NCI-H774 (cell line): ENCODE results near the gene C1QTNF8.

Experiments used
- DNase-seq: peaks from one replicate; lab custom pipeline; 2025; lab: John Stamatoyannopoulos, UW

Gene C1QTNF8

DNA sequence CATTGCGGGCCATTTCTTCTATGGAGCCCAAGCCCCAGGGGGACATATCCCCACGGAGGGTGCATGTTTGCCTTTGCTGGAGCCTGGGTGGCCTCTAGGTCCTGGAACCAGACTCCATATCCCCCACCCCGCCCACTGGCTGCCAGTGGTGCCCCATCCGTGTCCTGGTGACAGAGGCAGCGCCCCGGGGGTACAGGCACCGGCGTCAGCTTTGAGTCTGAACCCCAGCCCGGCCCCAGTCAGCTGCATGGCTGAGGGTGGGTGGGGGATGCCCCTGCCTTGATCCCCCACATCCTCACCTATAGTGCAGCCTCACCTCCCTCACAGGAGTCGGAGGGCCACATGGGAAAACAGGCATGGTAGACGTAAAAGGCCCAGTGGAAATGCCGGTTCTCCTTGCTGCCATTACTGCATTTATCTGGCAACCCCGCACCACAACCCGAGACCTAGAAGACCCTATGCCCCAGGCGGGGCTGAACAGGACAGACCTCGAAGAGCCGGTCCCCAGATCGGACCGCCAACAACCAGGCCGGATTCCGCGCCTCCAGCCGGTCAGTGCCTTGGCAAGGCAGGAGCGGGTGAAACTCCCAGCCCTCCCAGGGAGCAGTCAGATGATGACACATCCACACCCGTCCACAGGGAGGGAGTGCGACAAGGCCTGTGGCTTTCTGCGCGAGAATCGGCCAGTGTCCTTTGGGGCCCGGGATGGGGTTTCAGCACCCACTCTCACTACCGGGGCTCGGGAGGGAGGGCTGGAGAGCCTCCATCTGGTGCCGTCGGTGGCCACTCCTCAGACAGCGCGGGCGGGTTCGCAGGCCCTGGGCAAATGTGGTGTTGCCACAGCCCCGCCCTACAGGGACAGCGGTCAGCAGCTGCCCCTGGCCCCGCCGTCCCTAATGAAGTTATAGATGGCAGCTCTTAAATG lies 35.4 kb downstream of the C1QTNF8 start:
- no peak for DNase-seq

DNA sequence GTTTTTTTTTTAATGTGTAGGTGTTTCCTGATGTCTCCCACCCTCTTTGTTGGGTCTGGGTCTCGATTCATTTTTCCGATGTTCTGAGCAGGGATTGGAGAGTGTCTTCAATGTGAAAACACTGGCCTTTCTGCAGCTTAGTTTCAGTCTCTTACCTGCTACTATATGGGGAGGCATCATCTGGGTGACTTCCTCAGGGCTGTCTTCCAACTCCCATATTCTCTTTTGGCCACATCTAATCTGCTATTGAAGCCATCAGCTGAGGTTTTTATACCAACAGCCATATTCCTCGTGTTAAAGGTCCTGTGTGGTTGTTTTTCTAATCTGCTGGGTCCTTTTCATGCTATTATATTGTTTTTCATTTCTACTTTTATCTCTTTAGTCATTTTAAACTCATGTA lies 36.7 kb downstream of the C1QTNF8 start:
- DNase-seq: no peak

DNA sequence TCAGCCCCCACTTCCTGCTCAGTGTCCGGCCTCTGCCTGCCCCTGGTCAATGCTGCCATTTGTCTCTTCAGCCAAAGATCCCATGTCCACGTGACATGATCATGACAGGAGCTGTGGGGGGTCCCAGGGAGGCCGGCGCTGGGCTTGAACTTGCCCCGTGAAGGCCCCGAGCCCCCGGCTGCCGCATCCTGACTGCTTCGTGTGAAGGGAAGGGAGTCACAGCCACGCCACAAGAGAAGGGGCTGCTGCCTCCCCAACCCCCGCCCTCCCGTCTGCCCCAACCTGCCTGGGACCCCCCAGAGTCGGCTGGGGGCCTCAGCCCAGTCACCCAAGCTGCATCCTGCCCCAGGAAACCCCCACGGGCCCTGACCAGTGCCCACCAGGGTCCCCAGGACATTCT lies 37.8 kb downstream of the C1QTNF8 start:
- no peak for DNase-seq

DNA sequence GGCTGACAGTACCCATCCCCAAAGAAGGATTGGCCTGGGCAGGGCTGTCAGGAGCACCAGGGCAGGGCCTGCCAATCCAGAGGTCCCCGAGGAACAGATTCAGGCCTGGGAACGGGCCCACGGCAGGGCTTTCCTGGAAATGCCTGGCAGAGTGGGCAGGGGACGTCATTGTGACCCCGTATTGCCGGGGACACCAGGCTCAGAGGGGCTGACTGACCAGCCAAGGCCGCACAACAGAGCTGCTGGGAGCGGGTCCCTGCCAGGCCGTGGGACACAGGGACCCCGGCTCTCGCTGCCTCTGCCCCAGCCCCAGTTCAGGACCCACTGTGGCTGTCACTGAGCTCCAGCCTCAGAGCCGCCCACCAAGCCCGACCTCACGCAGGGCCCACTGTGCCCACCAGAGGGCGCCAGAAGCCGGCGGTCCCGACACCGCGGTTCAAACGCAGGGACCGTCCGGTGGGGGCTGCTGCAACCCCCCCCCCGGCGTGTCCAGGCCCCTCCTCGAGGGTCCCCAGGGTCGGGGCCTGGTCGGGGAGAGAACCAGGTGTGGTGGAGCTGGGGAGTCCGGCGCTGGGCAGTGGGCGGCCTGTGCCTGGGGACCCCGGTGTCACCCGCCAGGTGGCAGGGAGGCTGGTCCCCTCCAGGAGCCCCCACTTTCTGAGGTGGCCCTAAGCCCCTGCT lies 38.7 kb downstream of the C1QTNF8 start:
- DNase-seq: no peak

DNA sequence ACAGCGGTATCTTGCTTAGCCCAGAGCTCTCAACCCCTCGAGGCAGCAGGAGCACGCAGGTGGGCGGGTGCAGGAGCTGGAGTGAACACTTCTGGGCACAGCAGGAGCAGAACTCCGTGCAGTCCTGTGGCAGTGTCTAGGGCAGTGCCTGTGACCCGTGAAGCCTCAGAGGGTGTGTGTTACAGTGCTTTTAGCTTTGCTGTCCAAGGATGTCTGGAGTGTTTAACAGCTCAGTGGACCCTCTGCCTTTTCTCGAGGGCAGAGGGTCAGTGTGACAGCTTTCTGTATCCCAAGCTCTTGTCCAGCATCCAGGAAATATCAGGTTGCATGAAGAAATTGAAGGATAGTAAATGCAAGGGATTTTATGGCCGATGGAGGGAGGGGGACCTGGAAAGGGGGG lies 39.8 kb downstream of the C1QTNF8 start:
- no peak for DNase-seq

DNA sequence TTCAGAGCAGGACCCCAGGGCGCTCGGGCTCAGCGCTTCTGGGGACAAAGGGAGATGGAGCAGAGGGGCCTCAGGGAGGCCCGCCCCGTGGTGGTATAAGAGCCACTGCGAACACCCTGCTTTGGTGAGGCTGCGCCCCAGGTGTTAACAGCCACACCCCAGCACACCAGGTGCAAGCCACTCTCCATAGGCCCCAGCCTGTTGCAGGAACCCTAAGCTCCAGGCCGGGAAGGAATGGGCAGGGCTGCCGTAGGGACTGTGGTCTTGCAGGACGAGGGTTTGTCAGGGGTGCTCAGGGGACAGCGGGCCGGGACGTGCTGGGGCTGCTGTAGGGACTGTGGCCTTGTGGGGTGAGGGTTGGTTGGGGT lies 40.5 kb downstream of the C1QTNF8 start:
- no peak for DNase-seq

DNA sequence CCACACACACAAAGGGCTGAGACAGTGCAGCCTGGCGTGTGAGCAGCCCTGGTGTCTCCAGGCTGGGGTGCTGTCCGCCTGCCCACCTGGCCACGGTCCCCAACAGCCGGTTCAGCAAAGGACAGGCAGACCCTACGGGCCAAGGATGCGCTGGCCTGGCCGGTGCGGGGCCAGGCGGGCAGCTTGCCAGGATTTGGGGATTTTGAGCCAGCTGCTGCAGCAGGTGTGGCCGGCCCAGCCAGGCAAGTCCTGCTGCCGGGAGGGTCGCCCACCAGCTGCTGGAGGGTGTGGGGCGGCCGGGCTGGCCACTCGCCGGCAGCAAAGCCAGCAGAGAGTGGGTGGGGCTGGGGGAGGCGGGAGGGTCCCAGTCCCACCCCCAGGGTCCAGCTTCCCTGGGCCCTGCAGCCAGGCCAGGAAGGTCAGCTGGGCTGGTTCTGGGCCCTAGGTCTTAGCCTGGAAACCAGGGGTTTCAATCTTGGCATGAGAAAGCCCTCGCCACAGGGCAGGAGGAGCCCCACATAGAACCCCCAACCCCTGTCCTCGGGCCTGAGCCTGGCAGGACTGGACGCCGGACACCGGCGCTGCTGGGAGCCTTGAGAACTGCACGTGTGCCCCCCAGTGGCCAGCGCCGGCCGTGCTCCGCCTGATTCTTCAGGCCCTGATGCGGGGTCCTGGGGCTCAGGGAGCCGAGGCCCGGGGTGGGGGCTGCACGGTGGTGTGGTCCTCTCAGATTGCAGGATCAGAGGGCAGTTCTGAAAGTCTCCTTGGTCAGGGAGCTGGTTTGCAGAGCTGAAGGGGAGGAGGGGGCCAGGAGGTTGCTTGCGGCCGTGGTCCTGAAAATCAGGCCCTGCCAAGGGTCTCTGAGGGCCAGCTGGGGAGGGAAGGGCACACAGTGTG lies 41.1 kb downstream of the C1QTNF8 start:
- no peak for DNase-seq

DNA sequence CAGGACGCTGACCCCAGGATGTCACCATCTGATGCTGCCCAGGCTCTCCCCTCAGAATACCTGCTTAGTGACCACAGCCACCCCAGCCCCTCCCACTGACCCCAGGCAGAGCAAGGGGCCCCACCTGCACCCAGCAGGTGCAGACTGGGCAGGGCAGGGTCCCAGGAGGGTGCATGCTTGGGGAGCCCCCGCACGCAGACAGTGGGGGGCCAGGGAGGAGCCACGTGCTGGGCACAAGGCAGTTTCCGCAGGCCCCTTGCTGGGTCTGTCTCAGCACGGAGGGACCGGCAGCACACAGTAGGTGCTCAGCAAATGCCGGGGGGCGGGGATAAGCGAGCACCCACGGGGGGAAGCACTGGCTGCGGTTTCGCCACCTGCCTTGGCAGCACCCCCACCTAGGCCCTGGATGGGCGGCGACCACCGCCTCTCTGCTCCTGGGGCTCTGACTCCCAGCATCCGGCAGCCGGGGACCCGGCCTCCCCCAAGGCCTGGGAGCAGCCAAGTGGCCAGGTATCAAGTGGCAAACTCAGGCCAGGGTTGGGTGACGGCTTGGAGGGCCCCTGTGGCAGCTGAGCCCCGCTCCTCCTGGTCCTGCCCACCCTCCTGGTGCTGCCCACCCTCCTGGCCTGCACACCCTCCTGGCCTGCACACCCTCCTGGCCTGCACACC lies 42.2 kb downstream of the C1QTNF8 start:
- DNase-seq: no peak

DNA sequence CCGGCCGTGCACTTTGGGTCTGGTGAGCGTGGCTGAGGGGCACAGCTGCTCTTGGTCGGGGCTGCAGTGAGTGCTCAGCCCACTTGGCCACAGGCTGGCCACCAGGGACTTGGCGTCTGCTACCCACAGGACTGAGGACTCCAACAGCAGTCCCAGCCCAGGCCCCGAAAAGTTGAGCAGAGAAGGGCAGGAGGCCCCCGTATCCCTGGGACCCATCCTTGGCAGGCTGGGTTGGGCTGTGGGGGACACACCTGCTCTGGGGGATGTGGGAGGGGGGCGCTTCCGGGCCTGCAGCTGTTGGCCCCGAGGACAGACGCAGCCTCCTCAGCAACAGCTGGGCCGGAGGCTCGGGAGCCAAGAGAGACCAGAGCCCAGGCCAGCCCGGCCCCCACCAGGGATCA lies 42.9 kb downstream of the C1QTNF8 start:
- no peak for DNase-seq

DNA sequence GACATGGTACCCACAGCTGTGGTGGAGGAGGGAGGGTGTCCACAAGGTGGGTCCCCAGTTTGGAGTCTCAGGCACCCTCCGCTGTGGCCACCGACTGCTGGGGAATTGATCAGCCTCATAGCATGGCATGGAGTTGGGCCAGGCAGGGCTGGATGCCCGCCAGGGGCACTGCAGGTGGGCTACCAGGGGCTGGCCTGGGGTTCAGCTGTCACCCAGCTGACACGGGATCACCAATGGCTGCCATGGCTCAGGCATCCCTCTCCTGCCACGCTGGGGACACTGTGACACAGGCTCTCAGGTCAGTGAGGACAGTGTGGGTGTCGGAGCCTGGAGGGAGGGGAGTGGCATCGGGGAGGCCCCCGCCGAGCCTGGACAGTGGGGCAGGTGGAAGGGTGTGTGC lies 43.3 kb downstream of the C1QTNF8 start:
- no peak for DNase-seq

DNA sequence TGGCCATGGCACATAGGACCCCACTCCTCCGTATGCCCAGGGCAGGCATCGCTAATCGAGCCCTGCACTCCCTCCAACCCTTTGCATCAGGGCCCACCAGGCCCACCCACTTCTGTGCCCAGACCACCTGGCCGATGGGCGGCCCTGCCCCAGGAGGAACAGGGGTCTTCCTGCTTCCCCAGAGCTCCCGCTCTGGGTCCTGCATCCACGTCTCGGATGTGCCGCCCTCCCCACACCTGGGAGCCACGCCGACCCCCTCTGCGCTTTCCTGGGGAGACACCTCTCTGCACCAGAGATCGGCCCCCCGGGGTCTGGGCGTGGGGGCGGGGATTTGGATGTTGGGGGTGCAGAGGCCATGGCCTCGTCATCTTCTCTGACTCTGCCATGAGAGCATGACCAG lies 44.6 kb downstream of the C1QTNF8 start:
- no peak for DNase-seq

DNA sequence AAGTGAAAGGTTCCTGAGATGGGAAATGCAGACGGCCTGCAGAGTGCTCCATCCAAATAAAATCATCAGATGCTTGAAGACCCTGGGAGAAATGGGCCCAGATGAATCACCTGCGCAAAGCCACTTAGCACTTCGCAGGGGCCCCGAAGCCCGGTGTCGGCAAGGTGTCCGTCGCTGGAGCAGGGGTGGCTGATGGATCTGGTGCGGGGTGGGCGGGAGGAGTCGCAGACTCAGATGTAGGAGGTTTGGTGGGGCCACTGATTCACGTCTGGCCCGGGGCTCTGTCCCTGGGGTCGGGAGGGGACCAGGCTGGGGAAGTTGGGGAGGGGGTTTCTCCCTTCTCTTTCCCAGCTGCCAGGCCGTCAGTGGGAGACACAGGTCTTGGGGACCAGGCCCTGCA lies 45.1 kb downstream of the C1QTNF8 start:
- DNase-seq: no peak

DNA sequence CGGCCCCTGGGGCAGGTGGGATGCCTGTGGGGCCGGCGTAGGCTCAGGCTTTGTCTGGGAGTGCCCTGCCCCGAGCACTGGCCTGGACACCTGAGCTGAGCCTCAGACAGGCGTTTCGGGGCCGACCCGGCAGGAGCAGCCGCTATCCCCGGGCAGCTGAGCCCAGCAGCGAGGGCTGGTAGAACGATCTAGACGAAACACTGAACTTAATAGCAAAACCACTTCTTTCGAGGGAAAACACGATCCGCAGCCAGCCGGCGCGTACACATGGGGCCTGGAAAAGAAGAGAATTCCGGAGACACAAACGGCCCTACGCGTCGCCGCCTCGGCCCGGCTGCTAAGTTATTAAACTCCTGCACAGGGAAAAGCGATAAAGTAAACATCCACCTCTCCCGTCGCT lies 45.5 kb downstream of the C1QTNF8 start:
- DNase-seq: no peak

DNA sequence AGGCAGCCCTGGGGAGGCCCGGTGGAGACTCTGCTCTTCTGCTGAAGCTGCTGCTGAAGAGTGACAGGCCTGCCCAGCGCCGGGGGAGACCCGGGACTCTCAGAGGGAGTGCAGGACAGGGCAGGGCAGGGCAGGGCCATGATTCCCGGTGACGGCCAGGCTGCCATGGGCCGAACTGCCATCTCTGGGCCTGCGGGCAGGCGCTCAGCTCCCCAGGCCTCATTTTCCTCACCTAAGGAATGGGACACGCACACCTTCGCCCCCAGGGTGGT lies 46.1 kb downstream of the C1QTNF8 start:
- DNase-seq: no peak

DNA sequence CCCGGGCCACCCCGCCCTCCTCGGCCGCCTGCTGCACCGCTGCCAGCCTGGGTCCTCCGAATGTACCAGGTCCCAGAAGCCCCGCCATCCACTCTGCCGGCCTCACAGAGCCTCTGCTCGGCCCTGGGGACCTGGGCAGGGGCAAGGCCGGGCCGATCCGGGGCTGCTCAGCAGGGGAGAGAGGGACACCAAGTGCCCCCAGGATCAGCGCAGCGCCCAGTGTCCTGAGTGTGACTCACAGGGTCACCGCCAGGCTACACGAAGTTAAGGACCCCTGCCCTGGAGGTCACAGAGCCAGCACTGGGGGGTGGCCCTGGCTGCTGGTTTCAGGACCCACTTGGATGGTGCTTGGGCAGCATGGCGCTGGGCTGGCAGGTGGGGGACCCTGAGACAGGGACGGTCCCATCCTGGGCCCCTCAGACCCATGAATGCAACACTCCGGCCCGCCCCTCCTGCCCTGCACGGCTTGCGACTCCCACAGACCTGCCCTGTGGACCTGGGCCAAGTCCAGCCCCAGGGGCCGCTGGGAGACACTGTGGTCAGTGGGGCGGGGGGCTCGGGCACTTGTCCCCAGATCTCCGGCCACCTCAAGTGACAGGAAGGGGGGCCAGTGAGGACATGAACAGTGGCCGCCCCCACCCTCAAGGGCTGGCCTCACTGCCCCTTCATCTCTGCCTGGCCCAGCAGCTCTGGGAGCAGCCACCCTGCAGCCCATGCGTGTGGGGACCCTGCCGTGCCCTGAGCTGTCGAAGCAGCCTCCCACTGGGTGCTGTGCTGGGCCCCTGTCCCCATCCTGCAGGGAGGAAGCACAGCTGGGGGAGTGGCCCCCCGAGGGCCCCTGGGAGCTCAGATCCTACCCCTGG lies 46.7 kb downstream of the C1QTNF8 start:
- no peak for DNase-seq

DNA sequence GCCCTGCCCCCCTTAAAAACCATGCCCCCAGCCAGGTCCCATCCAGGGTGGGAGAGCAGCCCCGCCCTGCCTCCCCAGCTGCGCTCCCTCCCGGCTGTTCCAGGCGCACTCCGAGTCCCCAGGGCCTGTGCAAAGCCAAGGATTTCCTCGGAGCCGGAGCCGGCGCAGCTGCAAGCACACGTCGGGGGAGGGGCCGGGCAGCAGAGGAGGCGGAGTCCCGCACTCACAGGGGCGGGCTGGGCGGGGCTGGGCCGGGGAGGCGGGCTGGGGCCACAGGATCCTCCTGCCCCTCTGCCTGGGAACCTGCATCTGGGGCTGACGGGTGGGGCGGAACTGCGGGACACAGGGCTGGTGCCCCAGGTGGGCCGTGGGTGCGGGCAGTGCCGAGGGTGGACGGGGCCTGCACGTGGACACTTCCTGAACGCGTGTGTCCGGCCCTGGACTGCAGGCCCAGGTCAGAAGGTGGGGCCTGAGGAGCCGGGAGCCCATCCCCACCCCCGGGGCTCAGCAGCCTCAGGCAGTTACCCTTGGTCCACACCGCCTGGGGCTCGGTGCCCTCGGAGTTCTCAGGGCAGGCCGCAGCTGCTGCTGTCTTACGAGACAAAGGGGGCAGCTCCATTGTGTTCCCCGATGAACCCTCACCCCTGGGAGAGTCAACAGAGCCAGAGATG lies 47.5 kb downstream of the C1QTNF8 start:
- DNase-seq: peak; percentile 4

DNA sequence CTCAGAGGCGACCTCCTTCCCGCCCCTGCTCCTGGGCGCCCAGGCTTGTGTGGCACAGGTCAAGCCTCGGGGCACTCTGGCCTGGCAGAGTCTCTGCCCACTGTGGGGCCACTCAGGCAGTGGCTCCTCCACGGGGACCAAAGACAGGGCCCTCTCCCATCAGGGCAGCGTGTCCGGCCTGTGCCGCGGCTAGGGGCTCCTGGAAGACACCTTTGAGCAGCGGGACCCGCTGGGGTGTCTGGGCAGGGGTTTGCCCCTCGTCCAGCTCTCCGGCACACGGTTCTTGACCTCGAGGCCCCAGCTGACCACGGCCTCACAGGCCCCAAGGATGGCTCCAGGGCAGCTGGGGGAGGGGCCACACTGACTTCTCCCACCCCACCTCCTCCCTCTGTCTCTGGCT lies 48.2 kb downstream of the C1QTNF8 start:
- DNase-seq: no peak

DNA sequence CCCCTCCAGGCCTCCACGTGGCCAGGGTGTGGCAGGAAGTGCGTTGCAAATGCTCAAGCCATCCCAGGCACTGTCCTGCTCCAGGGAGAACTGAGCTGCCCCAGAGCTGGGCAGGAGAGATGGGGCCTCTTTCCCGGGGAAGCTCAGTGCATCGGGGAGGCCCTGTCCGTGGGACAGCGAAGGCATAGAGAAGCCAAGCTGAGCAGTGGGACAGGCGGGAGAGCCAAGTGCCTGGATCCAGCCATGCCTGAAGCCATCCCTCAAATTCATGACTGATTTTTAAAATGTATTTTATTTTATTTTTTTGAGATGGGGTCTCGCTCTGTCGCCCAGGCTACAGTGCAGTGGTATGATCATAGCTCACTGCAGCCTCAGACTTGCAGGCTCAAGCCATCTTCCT lies 48.9 kb downstream of the C1QTNF8 start:
- no peak for DNase-seq

DNA sequence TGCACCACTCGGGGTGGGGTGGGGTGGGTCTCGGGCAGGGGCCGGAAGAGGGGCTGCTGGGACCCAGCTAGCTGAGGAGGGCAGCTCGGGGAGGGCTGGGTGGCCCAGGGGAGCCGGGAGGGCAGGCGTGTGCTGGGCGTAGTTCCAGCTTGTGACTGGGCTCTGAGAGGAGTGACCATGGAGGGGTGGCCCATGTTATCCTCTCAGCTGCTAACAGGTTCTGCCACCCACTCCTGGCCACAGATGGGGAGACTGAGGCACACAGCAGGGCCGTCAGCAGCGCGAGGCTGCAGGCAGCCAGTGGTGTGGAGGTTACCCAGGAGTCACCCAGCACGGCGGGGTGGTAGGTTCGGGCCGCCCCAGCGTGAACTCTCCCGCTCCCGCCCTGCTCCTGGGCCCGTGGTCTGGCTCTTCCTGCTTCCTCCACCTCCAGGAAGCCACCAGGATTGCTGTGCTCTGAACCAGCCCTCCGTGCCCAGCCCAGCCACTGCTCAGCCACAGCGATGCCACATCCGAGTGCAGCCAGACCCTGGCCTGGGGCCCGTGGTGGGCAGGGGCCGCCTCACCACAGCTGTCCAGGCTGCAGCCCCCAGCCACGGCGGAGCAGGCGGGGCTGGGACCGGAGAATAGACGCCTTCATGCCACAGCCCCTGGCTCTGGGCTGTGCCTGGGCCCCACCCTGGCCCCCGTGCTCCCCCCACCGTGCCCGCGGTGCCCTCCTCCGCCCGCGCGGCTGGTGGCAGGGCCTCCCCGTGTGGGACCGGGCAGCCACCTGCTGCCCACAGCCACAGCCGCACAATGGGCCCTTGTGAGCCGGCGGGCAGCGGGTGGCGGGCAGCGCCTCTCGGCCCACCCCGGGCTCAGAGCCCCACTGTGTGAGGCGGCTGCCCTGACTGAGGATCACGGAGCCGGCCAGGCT lies 49.8 kb downstream of the C1QTNF8 start:
- no peak for DNase-seq
